Pancreas (tissue), 10 donors: ENCODE data around the gene GRID1. TPM values are rescaled to one million over a fixed set of nuclear protein-coding genes. Genes with fewer than 3 reads are reported as not detected.

Experiments used
- ATAC-seq, 4 donors: fragments of 200-7000 bp; cut with Tn5 transposase; one replicate each; pipeline versions ENCODE4 v1.8.0 to v1.9.1; 2020; ENCODE audit warnings: mild to moderate bottlenecking in 4 of 4, moderate library complexity in 4 of 4
- DNase-seq, 6 donors: peaks; one replicate each; pipeline ENCODE4 v3.0.0-alpha.2; 2020
- FAIRE-seq: peaks from 2 replicates; lab custom pipeline; 2012; peaks lifted over from hg19 to GRCh38; lab: Jason Lieb, UNC
- H3K27ac ChIP-seq, 4 donors: fragments of 200-600 bp; sonication (generic); 1 replicate in 3 of 4; 2 replicates in 1 of 4; pipeline versions ENCODE4 v1.5.0 to v1.8.0; 2020
- H3K27me3 ChIP-seq, 4 donors: fragments of 200-600 bp; one replicate each; pipeline ENCODE4 v1.8.0; 2021
- H3K36me3 ChIP-seq, 3 donors: fragments of 200-600 bp; sonication (generic) in 1 of 3; one replicate each; pipeline versions ENCODE4 v1.5.0 to v1.8.0; 2020 to 2021
- H3K4me1 ChIP-seq, 3 donors: fragments of 200-600 bp; one replicate each; pipeline ENCODE4 v1.8.0; 2021
- H3K4me3 ChIP-seq, 4 donors: fragments of 200-600 bp; sonication (generic) in 2 of 4; one replicate each; pipeline versions ENCODE4 v1.5.0 to v1.8.0; 2020 to 2021
- H3K9me3 ChIP-seq, 4 donors: fragments of 200-600 bp; one replicate each; pipeline ENCODE4 v1.8.0; 2021
- WGBS, 2 donors: extraction: QIAGEN DNeasy Blood & Tissue Kit; methylation state at CpG; one replicate each; pipeline ENCODE4 v1.1.7; 2013; 5-methylcytosine and 5-hydroxymethylcytosine counted together
- intact Hi-C, 3 donors: fragments of 100-400 bp; cut with DNase I; formaldehyde crosslinking; loops; one replicate each; pipeline versions ENCODE4 v1.11.1 to v1.14.2; 2022
- polyA plus RNA-seq, 2 donors: library from polyadenylated mRNA; stranded (reverse); fragments of 200-250 nt; gene quantifications; one replicate each; pipeline ENCODE4 v1.2.3, GENCODE V29; 2013
- total RNA-seq, 6 donors: library from RNA; stranded (reverse); fragmentation: NEBNext Ultra II Directional in 4 of 6; extraction: Animal tissue kit (Norgen Biotek cat#: 25700) in 4 of 6; gene quantifications; one replicate each; pipeline versions ENCODE4 v1.2.1 to v1.2.4, GENCODE V29; 2021 to 2023
- TF ChIP-seq, protein P1 (sequence below), 4 donors: fragments of 200-600 bp; sonication (generic) in 3 of 4; IDR thresholded peaks; one replicate each; pipeline versions ENCODE4 v1.5.0 to v1.8.0; 2021; ENCODE audit warnings: antibody characterized with exemption in 4 of 4
- donor health status: healthy with polysubstance abuse.
- donor health status: DM: no; HTN: no; CAD: no; lungs with moderate emphysema.
- donor health status: DM: no; HTN: no; CAD: no.
- donor health status: control.
- donor health status: control.
- donor health status: Bipolar disorder and iron deficiency.
- donor health status: DM: yes; HTN: yes; CAD: no.
- donor health status: DM: no; HTN: no; CAD: no.
- donor health status: DM: no; HTN: no; CAD: no.
- donor health status: DM: yes; HTN: yes; CAD: no.

Gene GRID1
- total and polyA plus RNA-seq, 8 donors: 0.05 to 1.5 (median 0.91) TPM

DNA sequence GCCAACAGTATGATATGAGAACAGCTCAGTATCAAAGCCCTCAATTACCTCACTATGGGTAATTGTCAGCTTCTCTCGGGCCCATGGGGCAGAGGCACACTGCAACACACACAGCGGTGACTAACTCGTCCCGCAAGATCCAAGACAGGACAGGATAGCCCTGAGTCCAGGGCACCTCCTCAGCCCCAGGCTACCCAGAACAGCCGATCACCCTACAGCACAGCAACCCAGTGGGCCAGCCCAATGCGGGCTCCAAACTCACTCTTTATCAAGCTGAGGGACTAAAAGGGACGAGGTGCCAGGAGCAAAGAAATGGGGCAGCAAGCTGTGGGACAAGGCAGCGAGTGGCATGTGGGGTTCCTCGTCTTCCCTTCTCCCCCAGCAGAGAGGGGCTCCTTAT is 765.1 kb downstream of the GRID1 start:
- no peaks in the 10 kb centered on the region for H3K9me3 ChIP-seq
- H3K4me1 ChIP-seq: no peaks in the 10 kb centered on the region
- WGBS, 2 donors: 85 to 88% methylated on average over 9 of the region's 9 CpGs
- TF ChIP-seq, protein P1, sequence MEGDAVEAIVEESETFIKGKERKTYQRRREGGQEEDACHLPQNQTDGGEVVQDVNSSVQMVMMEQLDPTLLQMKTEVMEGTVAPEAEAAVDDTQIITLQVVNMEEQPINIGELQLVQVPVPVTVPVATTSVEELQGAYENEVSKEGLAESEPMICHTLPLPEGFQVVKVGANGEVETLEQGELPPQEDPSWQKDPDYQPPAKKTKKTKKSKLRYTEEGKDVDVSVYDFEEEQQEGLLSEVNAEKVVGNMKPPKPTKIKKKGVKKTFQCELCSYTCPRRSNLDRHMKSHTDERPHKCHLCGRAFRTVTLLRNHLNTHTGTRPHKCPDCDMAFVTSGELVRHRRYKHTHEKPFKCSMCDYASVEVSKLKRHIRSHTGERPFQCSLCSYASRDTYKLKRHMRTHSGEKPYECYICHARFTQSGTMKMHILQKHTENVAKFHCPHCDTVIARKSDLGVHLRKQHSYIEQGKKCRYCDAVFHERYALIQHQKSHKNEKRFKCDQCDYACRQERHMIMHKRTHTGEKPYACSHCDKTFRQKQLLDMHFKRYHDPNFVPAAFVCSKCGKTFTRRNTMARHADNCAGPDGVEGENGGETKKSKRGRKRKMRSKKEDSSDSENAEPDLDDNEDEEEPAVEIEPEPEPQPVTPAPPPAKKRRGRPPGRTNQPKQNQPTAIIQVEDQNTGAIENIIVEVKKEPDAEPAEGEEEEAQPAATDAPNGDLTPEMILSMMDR (IDR thresholded peaks at IDR 0.05): no peak
- no peak overlapping the region for H3K27ac ChIP-seq
- no peak for ATAC-seq
- no peak overlapping the region for H3K4me3 ChIP-seq
- no peak for DNase-seq
- H3K36me3 ChIP-seq: no peaks in the 10 kb centered on the region
- no peaks in the 10 kb centered on the region for H3K27me3 ChIP-seq
- intact Hi-C loops: no loop called here
- FAIRE-seq: no peak

DNA sequence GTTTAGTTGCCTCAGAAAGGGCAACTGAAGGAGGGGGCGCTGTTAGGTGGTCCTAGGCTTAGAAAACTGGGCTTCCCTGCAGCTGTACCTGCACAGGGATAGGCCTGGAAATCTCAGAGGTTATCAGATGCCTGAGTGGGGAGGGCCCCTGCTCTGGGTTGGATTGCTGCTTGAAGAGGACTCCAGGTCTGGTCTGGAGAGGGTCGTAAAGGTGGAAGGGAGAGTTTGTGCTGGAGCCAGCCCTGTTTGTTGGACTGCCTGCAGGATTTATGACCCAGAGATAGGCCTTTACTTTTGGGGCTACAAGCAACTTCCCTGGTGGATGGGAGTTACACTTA is 765.9 kb downstream of the GRID1 start:
- H3K4me3 ChIP-seq: no peak overlapping the region
- intact Hi-C loops: no loop called here
- ATAC-seq: no peak
- H3K27ac ChIP-seq: no peak overlapping the region
- no peaks in the 10 kb centered on the region for H3K9me3 ChIP-seq
- no peak for FAIRE-seq
- DNase-seq: no peak
- 78 to 87% methylated on average over 2 of the region's 2 CpGs for WGBS, 2 donors
- no peaks in the 10 kb centered on the region for H3K4me1 ChIP-seq
- no peaks in the 10 kb centered on the region for H3K36me3 ChIP-seq
- TF ChIP-seq, protein P1 (IDR thresholded peaks at IDR 0.05): no peak
- no peaks in the 10 kb centered on the region for H3K27me3 ChIP-seq

DNA sequence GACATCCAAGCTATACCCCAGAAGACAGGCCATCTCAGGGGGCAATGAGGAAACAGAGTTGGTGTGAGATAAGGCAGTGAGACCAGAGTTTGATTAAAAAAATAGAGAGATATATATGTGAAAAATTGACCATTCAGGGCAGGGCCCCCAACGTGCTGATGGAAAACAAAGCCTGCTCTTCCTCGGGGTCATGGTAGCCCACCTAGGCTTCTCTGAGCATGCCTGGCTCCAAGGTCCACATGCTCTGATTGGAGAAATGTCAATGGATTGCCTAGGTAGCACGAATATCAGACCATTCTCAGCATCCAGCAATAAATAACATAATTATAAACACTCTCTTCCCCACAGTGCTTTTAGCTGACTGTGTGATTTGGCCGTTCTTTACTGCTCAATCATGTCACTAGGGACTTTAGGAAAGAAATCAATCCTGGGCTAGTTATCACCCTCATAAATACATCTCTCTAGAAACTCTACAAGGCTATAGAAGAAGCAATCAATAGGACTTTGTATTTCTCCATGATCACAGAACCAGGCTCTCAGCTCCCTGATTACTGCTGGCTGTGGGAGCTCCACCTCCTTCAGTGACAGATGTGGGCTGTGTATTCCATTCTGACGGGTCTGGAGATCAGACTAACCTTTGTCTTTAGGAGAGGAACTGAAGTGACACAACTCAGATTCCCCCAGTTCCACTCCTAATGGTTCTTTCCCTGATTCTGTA is 766.4 kb downstream of the GRID1 start:
- ATAC-seq (no peak), DNase-seq (no peak), FAIRE-seq (no peak)
- no peak overlapping the region for H3K4me3 ChIP-seq
- H3K4me1 ChIP-seq: no peaks in the 10 kb centered on the region
- intact Hi-C loops: no loop called here
- WGBS, 2 donors: 35 to 40% methylated on average over 5 of the region's 5 CpGs
- no peaks in the 10 kb centered on the region for H3K36me3 ChIP-seq
- no peak overlapping the region for H3K27ac ChIP-seq
- H3K27me3 ChIP-seq: no peaks in the 10 kb centered on the region
- TF ChIP-seq, protein P1 (IDR thresholded peaks at IDR 0.05): no peak
- no peaks in the 10 kb centered on the region for H3K9me3 ChIP-seq

DNA sequence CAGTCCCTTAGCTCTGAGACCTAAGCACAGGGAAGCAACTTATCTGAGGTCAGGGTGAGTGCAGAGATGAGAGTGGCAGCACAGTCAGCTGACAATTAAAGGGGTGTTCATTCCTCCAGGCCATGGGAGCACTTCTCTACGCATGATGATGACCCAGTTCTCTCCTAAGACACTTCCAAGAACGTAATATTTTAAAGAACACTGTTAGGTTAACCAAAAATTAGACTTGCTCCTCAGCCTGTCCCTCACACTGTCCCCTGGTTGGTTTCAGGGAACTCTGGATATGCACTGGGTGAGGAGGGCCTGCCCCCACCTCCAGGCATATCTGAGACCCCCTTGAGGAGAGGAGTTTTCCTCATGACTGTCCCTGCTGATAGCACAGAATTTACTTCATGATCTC is 767.5 kb downstream of the GRID1 start:
- no peak for ATAC-seq
- Histone ChIP-seq H3K27ac (no peak overlapping the region), H3K36me3 (no peaks in the 10 kb centered on the region), H3K4me3 (no peak overlapping the region), H3K9me3 (no peaks in the 10 kb centered on the region), H3K4me1 (no peaks in the 10 kb centered on the region), H3K27me3 (no peaks in the 10 kb centered on the region)
- FAIRE-seq: no peak
- intact Hi-C loops: no loop called here
- 82 to 88% methylated on average over 2 of the region's 2 CpGs for WGBS, 2 donors
- no peak for DNase-seq
- TF ChIP-seq, protein P1 (IDR thresholded peaks at IDR 0.05): no peak

DNA sequence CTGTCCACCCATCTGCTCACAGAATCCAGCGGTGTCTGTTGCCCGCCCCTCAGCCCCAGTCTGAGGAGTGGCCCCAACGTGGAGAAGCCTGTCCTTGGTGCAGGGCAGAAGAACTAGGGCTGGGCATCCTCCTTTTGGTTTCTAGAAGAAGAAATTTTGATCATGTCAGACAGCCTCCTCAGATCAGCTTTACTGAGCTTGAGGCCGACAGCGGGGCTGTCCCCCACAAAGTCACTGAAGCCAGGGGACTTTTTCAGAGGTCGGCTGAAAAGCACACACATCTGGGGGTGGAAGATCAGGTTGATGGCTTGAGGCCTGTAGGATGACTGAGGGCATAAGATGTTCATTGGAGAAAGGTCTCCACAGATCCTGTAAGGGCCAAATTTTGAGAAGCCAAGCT is 767.9 kb downstream of the GRID1 start:
- Histone ChIP-seq H3K4me1 (no peaks in the 10 kb centered on the region), H3K36me3 (no peaks in the 10 kb centered on the region), H3K27me3 (no peaks in the 10 kb centered on the region), H3K4me3 (no peak overlapping the region), H3K9me3 (no peaks in the 10 kb centered on the region), H3K27ac (no peak overlapping the region)
- intact Hi-C loops: no loop called here
- FAIRE-seq (no peak), ATAC-seq (no peak), DNase-seq (no peak)
- WGBS, 2 donors: 76 to 89% methylated on average over 6 of the region's 6 CpGs
- TF ChIP-seq, protein P1 (IDR thresholded peaks at IDR 0.05): no peak
